Right cardiac atrium (tissue), 5 donors: ENCODE data around the gene ANKRD27. TPM values are rescaled to one million over a fixed set of nuclear protein-coding genes. Genes with fewer than 3 reads are reported as not detected.

ENCODE experiments used
- ATAC-seq, 2 donors: fragments of 200-7000 bp; cut with Tn5 transposase; one replicate each; pipeline versions ENCODE4 v1.8.0 to v1.9.1; 2020; ENCODE audit warnings: moderate library complexity in 2 of 2, mild to moderate bottlenecking in 1 of 2
- DNase-seq, 3 donors: peaks; one replicate each; pipeline ENCODE4 v3.0.0-alpha.2; 2020
- H3K27ac ChIP-seq: one replicate; pipeline ENCODE4 v1.5.1; 2013; ENCODE audit warnings: mild to moderate bottlenecking, low read length, control low read depth, moderate library complexity
- H3K27me3 ChIP-seq: one replicate; pipeline ENCODE4 v1.6.1; 2013; ENCODE audit not compliant: control insufficient read depth, insufficient read depth
- H3K4me1 ChIP-seq: one replicate; pipeline ENCODE4 v1.6.1; 2013; ENCODE audit warnings: low read length; ENCODE audit not compliant: control insufficient read depth, insufficient read depth
- H3K4me3 ChIP-seq: one replicate; pipeline ENCODE4 v1.5.1; 2013; ENCODE audit warnings: low read length, control low read depth
- H3K9me3 ChIP-seq: one replicate; pipeline ENCODE4 v1.6.1; 2013; ENCODE audit warnings: low read length; ENCODE audit not compliant: control insufficient read depth
- WGBS: extraction: QIAGEN DNeasy Blood & Tissue Kit; methylation state at CpG from one replicate; pipeline ENCODE4 v1.1.7; 2013; 5-methylcytosine and 5-hydroxymethylcytosine counted together
- intact Hi-C, 4 donors: fragments of 100-400 bp; cut with DNase I; formaldehyde crosslinking; loops; one replicate each; pipeline versions ENCODE4 v1.11.0 to v1.14.0; 2022 to 2023
- polyA plus RNA-seq: library from polyadenylated mRNA; stranded (reverse); fragments of 200-250 nt; gene quantifications from one replicate; pipeline ENCODE4 v1.2.3, GENCODE V29; 2013
- total RNA-seq, 4 donors: library from RNA; stranded (reverse); fragmentation: NEBNext Ultra II Directional; extraction: Animal tissue kit (Norgen Biotek cat#: 25700); gene quantifications; one replicate each; pipeline ENCODE4 v1.2.1, GENCODE V29; 2021
- donor health status: healthy with polysubstance abuse.
- donor health status: DM: no; HTN: yes; CAD: no.
- donor health status: DM: no; HTN: no; CAD: no.
- donor health status: DM: no; HTN: yes; CAD: no; lungs with severe emphysema.
- donor health status: DM: yes; HTN: yes; CAD: no.

Gene ANKRD27
- total and polyA plus RNA-seq, 5 donors, result 8.4 to 27.9 (median 20.6) TPM

GRCh38 chr19:32691291-32691951 is 16.4 kb upstream of the ANKRD27 start, which contains the start of gene NUDT19:
Gene NUDT19 (plus strand): TSS chr19:32691821. CDS start chr19:32691961, 140 bp downstream.
- 6% methylated on average over 32 of the region's 32 CpGs for WGBS
- Histone ChIP-seq H3K27me3 (no peaks in the 10 kb centered on the region), H3K9me3 (no peaks in the 10 kb centered on the region), H3K4me3 (peak within 1 kb of the TSS; percentile 53), H3K4me1 (peaks cover 2% of the 10 kb centered on the region), H3K27ac (peak within 1 kb of the TSS; percentile 46)
- intact Hi-C loops, result no loop called here
- DNase-seq (peak; percentile 86 to 96 (median 95)), ATAC-seq (peak; percentile 98)

GRCh38 chr19:32688311-32688710 is 13.3 kb upstream of the ANKRD27 start:
- peak in 1 of 3 donors; percentile 60 for DNase-seq
- 67% methylated on average over 1 of the region's 1 CpG for WGBS
- ATAC-seq, result no peak
- no peak overlapping the region for H3K4me3 ChIP-seq
- H3K27me3 ChIP-seq, result no peaks in the 10 kb centered on the region
- no peak overlapping the region for H3K27ac ChIP-seq
- H3K9me3 ChIP-seq, result no peaks in the 10 kb centered on the region
- intact Hi-C loops, result no loop called here
- H3K4me1 ChIP-seq, result peaks cover under 1% of the 10 kb centered on the region

GRCh38 chr19:32687681-32688080 is 12.7 kb upstream of the ANKRD27 start:
- intact Hi-C loops, result no loop called here
- no peaks in the 10 kb centered on the region for H3K9me3 ChIP-seq
- DNase-seq (no peak), ATAC-seq (no peak)
- H3K4me3 ChIP-seq, result no peak overlapping the region
- no peaks in the 10 kb centered on the region for H3K4me1 ChIP-seq
- no peaks in the 10 kb centered on the region for H3K27me3 ChIP-seq
- no peak overlapping the region for H3K27ac ChIP-seq
- WGBS, result 88% methylated on average over 4 of the region's 4 CpGs

GRCh38 chr19:32686847-32687475 is 12.0 kb upstream of the ANKRD27 start:
- Histone ChIP-seq H3K27ac (no peak overlapping the region), H3K27me3 (no peaks in the 10 kb centered on the region), H3K4me1 (no peaks in the 10 kb centered on the region), H3K4me3 (no peak overlapping the region), H3K9me3 (no peaks in the 10 kb centered on the region)
- intact Hi-C loops, result no loop called here
- DNase-seq (no peak), ATAC-seq (no peak)
- 91% methylated on average over 6 of the region's 6 CpGs for WGBS

- WGBS, result 94% methylated on average over 4 of the region's 4 CpGs
- Histone ChIP-seq H3K9me3 (no peaks in the 10 kb centered on the region), H3K4me3 (no peak overlapping the region), H3K27ac (no peak overlapping the region), H3K27me3 (no peaks in the 10 kb centered on the region), H3K4me1 (no peaks in the 10 kb centered on the region)
- intact Hi-C loops, result no loop called here
- DNase-seq (no peak), ATAC-seq (no peak)
Observed at GRCh38 chr19:32682317-32682716, 7.3 kb upstream of the ANKRD27 start.

GRCh38 chr19:32680986-32681385 is 6.0 kb upstream of the ANKRD27 start:
- DNase-seq, result no peak
- Histone ChIP-seq H3K27me3 (no peaks in the 10 kb centered on the region), H3K4me1 (no peaks in the 10 kb centered on the region), H3K9me3 (no peaks in the 10 kb centered on the region), H3K27ac (no peak overlapping the region), H3K4me3 (no peak overlapping the region)
- no peak for ATAC-seq
- 76% methylated on average over 2 of the region's 2 CpGs for WGBS
- intact Hi-C loops, result no loop called here

- ATAC-seq, result no peak
- intact Hi-C loops, result no loop called here
- WGBS, result 53% methylated on average over 9 of the region's 9 CpGs
Observed at GRCh38 chr19:32677657-32678056, 2.7 kb upstream of the ANKRD27 start.

GRCh38 chr19:32676895-32677359 is 1.9 kb upstream of the ANKRD27 start:
- no peak overlapping the region for H3K27ac ChIP-seq
- no peaks in the 10 kb centered on the region for H3K9me3 ChIP-seq
- no peaks in the 10 kb centered on the region for H3K27me3 ChIP-seq
- ATAC-seq, result no peak
- peaks cover 4% of the 10 kb centered on the region for H3K4me1 ChIP-seq
- H3K4me3 ChIP-seq, result no peak overlapping the region
- DNase-seq, result no peak
- intact Hi-C loops, result no loop called here
- WGBS, result 22% methylated on average over 33 of the region's 33 CpGs

More at GRCh38 chr19:32677657-32678056, 2.7 kb upstream of the ANKRD27 start:
- no peak overlapping the region for H3K27ac ChIP-seq
- no peak overlapping the region for H3K4me3 ChIP-seq
- no peak for DNase-seq
- H3K9me3 ChIP-seq, result no peaks in the 10 kb centered on the region
- H3K27me3 ChIP-seq, result no peaks in the 10 kb centered on the region
- peaks cover 4% of the 10 kb centered on the region for H3K4me1 ChIP-seq

- intact Hi-C loops, result no loop called here
- ATAC-seq (no peak), DNase-seq (peak in 2 of 3 donors; percentile 63 to 69)
- no peak overlapping the region for H3K27ac ChIP-seq
- peak overlapping the region; percentile 61 for H3K4me3 ChIP-seq
- peaks cover 4% of the 10 kb centered on the region for H3K4me1 ChIP-seq
- 2% methylated on average over 93 of the region's 93 CpGs for WGBS
- no peaks in the 10 kb centered on the region for H3K9me3 ChIP-seq
- H3K27me3 ChIP-seq, result no peaks in the 10 kb centered on the region
Observed at GRCh38 chr19:32676186-32676894, 1.4 kb upstream of the ANKRD27 start.

- no peaks in the 10 kb centered on the region for H3K27me3 ChIP-seq
- ATAC-seq, result peak; percentile 91 to 94
- intact Hi-C loops, result no loop called here
Observed at GRCh38 chr19:32675720-32676185, 773 bp upstream of the ANKRD27 start, which contains the start of gene RGS9BP. Gene RGS9BP (plus strand): TSS chr19:32675848. CDS start chr19:32676264, 416 bp downstream.

More at GRCh38 chr19:32675720-32676185, 773 bp upstream of the ANKRD27 start, which contains the start of gene RGS9BP:
- DNase-seq, result peak; percentile 92 to 95 (median 95)
- Histone ChIP-seq H3K27ac (peak within 1 kb of the TSS; percentile 56), H3K9me3 (no peaks in the 10 kb centered on the region), H3K4me1 (peaks cover 4% of the 10 kb centered on the region), H3K4me3 (peak within 1 kb of the TSS; percentile 76)
- WGBS, result 3% methylated on average over 53 of the region's 53 CpGs
